HEK293T (cell line): Measurements from ENCODE around the gene WIPF3.

Experiments
- ARNT ChIP-seq: fragments of 450-650 bp; IDR thresholded peaks from 2 replicates; pipeline ENCODE4 v1.6.1; 2017; ENCODE audit warnings: mild to moderate bottlenecking
- BHLHE40 ChIP-seq: fragments of 450-650 bp; IDR thresholded peaks from 2 replicates; pipeline ENCODE4 v1.6.1; 2016; ENCODE audit warnings: mild to moderate bottlenecking, moderate library complexity, borderline replicate concordance
- CTBP1 ChIP-seq: fragments of 450-650 bp; IDR thresholded peaks from 2 replicates; pipeline ENCODE4 v1.6.1; 2016; ENCODE audit warnings: borderline replicate concordance
- ELF4 ChIP-seq: fragments of 450-650 bp; IDR thresholded peaks from 2 replicates; pipeline ENCODE4 v1.6.1; 2017; ENCODE audit warnings: antibody characterized with exemption
- FOXA1 ChIP-seq: fragments of 450-650 bp; IDR thresholded peaks from 2 replicates; pipeline ENCODE4 v1.6.1; 2016; ENCODE audit warnings: mild to moderate bottlenecking
- FOXK2 ChIP-seq: fragments of 450-650 bp; IDR thresholded peaks from 2 replicates; pipeline ENCODE4 v1.6.1; 2016; ENCODE audit warnings: mild to moderate bottlenecking
- FOXM1 ChIP-seq: fragments of 450-650 bp; IDR thresholded peaks from 2 replicates; pipeline ENCODE4 v1.6.1; 2017; ENCODE audit warnings: mild to moderate bottlenecking, borderline replicate concordance
- L3MBTL2 ChIP-seq: fragments of 450-650 bp; conservative IDR thresholded peaks from 2 replicates; pipeline ENCODE4 v1.6.1; 2016; ENCODE audit warnings: mild to moderate bottlenecking
- LEF1 ChIP-seq: fragments of 450-650 bp; IDR thresholded peaks from 2 replicates; pipeline ENCODE4 v1.6.1; 2017; ENCODE audit warnings: mild to moderate bottlenecking, borderline replicate concordance
- NFRKB ChIP-seq: fragments of 450-650 bp; IDR thresholded peaks from 2 replicates; pipeline ENCODE4 v1.6.1; 2016; ENCODE audit warnings: mild to moderate bottlenecking, moderate library complexity
- SP1 ChIP-seq: fragments of 450-650 bp; IDR thresholded peaks from 2 replicates; pipeline ENCODE4 v1.6.1; 2017
- SUZ12 ChIP-seq: fragments of 450-650 bp; IDR thresholded peaks from 2 replicates; pipeline ENCODE4 v1.6.1; 2016; ENCODE audit warnings: mild to moderate bottlenecking
- TF ChIP-seq, protein P1 (sequence below): fragments of 450-650 bp; IDR thresholded peaks from 2 replicates; pipeline ENCODE4 v1.6.1; 2016

DNA sequence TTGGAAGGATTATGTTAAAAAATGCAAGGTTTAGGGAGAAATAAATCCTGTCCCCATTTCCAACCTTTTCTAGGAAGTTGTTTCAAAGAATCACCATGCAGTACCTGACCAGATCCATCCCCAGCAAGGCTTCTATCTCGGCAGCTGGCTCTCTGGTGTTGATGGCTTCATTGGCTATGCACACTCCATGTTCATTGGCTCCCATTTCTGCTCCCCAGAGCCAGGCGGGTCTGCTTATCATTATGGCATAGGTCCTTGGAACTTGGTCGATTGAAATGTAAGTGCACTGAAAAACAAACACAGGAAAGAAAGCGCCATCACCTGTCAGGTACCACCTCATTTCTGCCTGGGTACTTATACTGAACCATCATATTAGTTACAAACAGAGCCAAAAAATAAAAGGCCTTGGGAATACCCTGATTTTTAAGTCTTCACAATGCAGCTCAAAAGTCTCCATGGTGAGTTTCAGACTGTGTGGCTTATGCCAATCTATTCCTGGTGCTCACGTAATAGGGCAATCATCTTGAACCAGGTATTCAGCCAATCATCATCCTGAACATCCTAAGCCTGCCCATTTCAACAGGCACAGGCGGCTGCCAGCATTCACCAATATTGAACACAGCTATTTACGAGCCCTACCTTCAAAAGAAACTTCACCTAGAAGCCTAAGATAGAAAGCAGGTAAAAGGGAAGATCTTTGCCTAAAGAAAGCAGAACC, 148.9 kb downstream of the WIPF3 start:
- no peak for TF ChIP-seq SP1
- TF ChIP-seq NFRKB: no peak
- TF ChIP-seq FOXM1: no peak
- TF ChIP-seq, protein P1, sequence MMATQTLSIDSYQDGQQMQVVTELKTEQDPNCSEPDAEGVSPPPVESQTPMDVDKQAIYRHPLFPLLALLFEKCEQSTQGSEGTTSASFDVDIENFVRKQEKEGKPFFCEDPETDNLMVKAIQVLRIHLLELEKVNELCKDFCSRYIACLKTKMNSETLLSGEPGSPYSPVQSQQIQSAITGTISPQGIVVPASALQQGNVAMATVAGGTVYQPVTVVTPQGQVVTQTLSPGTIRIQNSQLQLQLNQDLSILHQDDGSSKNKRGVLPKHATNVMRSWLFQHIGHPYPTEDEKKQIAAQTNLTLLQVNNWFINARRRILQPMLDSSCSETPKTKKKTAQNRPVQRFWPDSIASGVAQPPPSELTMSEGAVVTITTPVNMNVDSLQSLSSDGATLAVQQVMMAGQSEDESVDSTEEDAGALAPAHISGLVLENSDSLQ: no peak
- no peak for TF ChIP-seq ELF4
- TF ChIP-seq FOXK2: no peak
- no peak for TF ChIP-seq LEF1
- TF ChIP-seq ARNT: no peak
- TF ChIP-seq FOXA1: no peak
- no peak for TF ChIP-seq SUZ12
- no peak for TF ChIP-seq BHLHE40
- TF ChIP-seq CTBP1: no peak
- TF ChIP-seq L3MBTL2: no peak
